ENCODE results near the gene FABP6.
"Not testable (repeated sequence)": the region's sequence is repeated elsewhere in the genome, so short reads cannot be mapped to it uniquely, and the experiment has no call there.

The FABP6 gene

DNA sequence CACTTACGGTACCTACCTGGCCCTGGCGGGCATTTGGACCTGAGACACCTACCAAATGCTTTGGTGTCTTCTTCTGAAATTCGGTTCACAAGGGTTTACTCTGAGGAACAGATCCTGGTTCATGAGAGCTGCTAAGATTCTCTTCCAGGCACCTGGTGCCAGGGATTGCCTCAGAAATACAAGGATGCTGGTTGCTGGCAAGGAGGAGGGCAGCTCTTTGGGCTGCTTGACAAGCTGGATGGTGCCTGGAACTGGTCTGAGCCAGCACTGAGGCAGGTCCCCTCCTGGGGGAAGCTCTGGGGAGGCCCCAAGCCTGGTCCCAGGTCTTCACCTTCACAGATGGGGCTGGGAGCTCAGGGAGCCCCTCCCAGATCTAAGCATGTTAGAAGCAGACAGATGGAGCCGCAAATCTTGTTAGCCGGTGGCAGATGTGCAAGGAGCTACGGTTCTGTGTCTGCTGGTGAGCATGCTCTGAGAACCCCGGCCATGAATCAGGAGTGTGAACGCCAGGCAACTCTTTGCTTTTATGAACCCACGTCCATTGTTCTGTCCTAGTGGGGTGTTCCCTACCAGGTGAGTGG lies 16.3 kb downstream of the FABP6 start (continued):
- TF ChIP-seq, protein P1, sequence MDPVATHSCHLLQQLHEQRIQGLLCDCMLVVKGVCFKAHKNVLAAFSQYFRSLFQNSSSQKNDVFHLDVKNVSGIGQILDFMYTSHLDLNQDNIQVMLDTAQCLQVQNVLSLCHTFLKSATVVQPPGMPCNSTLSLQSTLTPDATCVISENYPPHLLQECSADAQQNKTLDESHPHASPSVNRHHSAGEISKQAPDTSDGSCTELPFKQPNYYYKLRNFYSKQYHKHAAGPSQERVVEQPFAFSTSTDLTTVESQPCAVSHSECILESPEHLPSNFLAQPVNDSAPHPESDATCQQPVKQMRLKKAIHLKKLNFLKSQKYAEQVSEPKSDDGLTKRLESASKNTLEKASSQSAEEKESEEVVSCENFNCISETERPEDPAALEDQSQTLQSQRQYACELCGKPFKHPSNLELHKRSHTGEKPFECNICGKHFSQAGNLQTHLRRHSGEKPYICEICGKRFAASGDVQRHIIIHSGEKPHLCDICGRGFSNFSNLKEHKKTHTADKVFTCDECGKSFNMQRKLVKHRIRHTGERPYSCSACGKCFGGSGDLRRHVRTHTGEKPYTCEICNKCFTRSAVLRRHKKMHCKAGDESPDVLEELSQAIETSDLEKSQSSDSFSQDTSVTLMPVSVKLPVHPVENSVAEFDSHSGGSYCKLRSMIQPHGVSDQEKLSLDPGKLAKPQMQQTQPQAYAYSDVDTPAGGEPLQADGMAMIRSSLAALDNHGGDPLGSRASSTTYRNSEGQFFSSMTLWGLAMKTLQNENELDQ (tag by site-specific recombination; IDR thresholded peaks at IDR 0.05; ENCODE audit: low read depth): no peak
- TF ChIP-seq, protein P2, sequence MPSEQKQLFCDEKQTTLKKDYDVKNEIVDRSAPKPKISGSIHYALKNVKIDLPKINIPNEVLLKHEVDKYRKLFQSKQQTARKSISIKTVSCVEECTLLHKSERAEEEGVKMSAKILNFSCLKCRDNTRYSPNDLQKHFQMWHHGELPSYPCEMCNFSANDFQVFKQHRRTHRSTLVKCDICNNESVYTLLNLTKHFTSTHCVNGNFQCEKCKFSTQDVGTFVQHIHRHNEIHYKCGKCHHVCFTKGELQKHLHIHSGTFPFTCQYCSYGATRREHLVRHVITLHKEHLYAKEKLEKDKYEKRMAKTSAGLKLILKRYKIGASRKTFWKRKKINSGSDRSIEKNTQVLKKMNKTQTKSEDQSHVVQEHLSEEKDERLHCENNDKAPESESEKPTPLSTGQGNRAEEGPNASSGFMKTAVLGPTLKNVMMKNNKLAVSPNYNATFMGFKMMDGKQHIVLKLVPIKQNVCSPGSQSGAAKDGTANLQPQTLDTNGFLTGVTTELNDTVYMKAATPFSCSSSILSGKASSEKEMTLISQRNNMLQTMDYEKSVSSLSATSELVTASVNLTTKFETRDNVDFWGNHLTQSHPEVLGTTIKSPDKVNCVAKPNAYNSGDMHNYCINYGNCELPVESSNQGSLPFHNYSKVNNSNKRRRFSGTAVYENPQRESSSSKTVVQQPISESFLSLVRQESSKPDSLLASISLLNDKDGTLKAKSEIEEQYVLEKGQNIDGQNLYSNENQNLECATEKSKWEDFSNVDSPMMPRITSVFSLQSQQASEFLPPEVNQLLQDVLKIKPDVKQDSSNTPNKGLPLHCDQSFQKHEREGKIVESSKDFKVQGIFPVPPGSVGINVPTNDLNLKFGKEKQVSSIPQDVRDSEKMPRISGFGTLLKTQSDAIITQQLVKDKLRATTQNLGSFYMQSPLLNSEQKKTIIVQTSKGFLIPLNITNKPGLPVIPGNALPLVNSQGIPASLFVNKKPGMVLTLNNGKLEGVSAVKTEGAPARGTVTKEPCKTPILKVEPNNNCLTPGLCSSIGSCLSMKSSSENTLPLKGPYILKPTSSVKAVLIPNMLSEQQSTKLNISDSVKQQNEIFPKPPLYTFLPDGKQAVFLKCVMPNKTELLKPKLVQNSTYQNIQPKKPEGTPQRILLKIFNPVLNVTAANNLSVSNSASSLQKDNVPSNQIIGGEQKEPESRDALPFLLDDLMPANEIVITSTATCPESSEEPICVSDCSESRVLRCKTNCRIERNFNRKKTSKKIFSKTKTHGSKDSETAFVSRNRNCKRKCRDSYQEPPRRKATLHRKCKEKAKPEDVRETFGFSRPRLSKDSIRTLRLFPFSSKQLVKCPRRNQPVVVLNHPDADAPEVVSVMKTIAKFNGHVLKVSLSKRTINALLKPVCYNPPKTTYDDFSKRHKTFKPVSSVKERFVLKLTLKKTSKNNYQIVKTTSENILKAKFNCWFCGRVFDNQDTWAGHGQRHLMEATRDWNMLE (tag by site-specific recombination; conservative IDR thresholded peaks at IDR 0.05; ENCODE audit: low read depth): no peak
- TF ChIP-seq ZNF624 (tag by site-specific recombination; IDR thresholded peaks at IDR 0.05) (no peak), TRIM28 (IDR thresholded peaks at IDR 0.05; ENCODE audit: borderline replicate concordance, low read length) (no peak)
- TF ChIP-seq, protein P3, sequence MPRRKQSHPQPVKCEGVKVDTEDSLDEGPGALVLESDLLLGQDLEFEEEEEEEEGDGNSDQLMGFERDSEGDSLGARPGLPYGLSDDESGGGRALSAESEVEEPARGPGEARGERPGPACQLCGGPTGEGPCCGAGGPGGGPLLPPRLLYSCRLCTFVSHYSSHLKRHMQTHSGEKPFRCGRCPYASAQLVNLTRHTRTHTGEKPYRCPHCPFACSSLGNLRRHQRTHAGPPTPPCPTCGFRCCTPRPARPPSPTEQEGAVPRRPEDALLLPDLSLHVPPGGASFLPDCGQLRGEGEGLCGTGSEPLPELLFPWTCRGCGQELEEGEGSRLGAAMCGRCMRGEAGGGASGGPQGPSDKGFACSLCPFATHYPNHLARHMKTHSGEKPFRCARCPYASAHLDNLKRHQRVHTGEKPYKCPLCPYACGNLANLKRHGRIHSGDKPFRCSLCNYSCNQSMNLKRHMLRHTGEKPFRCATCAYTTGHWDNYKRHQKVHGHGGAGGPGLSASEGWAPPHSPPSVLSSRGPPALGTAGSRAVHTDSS (tag by site-specific recombination; IDR thresholded peaks at IDR 0.05): no peak
- TF ChIP-seq, protein P4, sequence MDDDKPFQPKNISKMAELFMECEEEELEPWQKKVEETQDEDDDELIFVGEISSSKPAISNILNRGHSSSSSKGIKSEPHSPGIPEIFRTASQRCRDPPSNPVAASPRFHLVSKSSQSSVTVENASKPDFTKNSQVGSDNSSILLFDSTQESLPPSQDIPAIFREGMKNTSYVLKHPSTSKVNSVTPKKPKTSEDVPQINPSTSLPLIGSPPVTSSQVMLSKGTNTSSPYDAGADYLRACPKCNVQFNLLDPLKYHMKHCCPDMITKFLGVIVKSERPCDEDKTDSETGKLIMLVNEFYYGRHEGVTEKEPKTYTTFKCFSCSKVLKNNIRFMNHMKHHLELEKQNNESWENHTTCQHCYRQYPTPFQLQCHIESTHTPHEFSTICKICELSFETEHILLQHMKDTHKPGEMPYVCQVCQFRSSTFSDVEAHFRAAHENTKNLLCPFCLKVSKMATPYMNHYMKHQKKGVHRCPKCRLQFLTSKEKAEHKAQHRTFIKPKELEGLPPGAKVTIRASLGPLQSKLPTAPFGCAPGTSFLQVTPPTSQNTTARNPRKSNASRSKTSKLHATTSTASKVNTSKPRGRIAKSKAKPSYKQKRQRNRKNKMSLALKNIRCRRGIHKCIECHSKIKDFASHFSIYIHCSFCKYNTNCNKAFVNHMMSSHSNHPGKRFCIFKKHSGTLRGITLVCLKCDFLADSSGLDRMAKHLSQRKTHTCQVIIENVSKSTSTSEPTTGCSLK (tag by site-specific recombination; IDR thresholded peaks at IDR 0.05): no peak

DNA sequence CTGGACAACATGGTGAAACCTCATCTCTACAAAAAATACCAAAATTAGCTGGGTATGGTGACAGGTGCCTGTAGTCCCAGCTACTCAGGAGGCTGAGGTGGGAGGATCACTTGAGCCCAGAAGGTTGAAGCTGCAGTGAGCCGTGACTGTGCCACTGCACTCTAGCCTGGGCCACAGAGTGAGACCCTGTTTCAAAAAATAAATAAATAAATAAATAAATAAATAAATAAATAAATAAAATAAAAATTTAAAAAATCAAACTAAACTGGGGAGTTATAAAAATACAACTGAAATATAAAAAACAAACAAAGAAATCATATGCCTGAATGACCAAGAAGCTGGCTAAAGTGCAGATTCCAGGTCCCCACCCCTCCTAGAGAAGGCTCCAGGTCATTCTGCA lies 20.3 kb downstream of the FABP6 start:
- CTCF ChIA-PET: interaction anchor here (0.6 to 1.1 kb wide), 3 partner anchors 96 to 169 kb away, joined by 3 to 4 read pairs (median 3); no protein-coding TSS in a partner anchor
- H3K4me3 ChIP-seq (ENCODE audit: low read depth, low read length); H3K4me1 ChIP-seq (ENCODE audit: control insufficient read depth, insufficient read depth, low read length); H3K36me3 ChIP-seq (ENCODE audit: control insufficient read depth in 2 of 2, insufficient read depth in 1 of 2, low read length in 2 of 2); H3K27ac ChIP-seq (ENCODE audit: extremely low read depth, low read depth, low read length); H3K9me3 ChIP-seq (ENCODE audit: control insufficient read depth, insufficient read depth, low read depth, low read length); POLR2A ChIA-PET: not testable (repeated sequence)
- TF ChIP-seq ZNF433 (tag by site-specific recombination; IDR thresholded peaks at IDR 0.05; ENCODE audit: low read depth) (peak; percentile 39; the same call in 1 of the 2 replicates), ZNF664 (tag by site-specific recombination; IDR thresholded peaks at IDR 0.05) (peak; percentile 62), ZNF19 (tag by site-specific recombination; IDR thresholded peaks at IDR 0.05; ENCODE audit: low read depth) (0 out of 2 replicates have a peak, but pooled peaks have one; percentile 36), MZF1 (tag by site-specific recombination; IDR thresholded peaks at IDR 0.05; ENCODE audit: borderline replicate concordance) (peak; percentile 29; the same call in 1 of the 2 replicates), RBAK (tag by site-specific recombination; IDR thresholded peaks at IDR 0.05) (peak; percentile 68; the same call in 1 of the 2 replicates), ZNF266 (tag by site-specific recombination; IDR thresholded peaks at IDR 0.05; ENCODE audit: low read depth) (0 out of 2 replicates have a peak, but pooled peaks have one; percentile 16), ZBTB8A (tag by site-specific recombination; IDR thresholded peaks at IDR 0.05) (peak; percentile 82), ZNF354C (tag by site-specific recombination; IDR thresholded peaks at IDR 0.05; ENCODE audit: borderline replicate concordance, low read depth) (peak; percentile 56; the same call in 1 of the 2 replicates), OVOL3 (tag by site-specific recombination; IDR thresholded peaks at IDR 0.05) (peak; percentile 34; the same call in 1 of the 2 replicates), ZNF426 (tag by site-specific recombination; IDR thresholded peaks at IDR 0.05) (peak; percentile 94)
- TF ChIP-seq, protein P5, sequence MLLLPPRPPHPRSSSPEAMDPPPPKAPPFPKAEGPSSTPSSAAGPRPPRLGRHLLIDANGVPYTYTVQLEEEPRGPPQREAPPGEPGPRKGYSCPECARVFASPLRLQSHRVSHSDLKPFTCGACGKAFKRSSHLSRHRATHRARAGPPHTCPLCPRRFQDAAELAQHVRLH (tag by site-specific recombination; IDR thresholded peaks at IDR 0.05): 0 out of 2 replicates have a peak, but pooled peaks have one; percentile 41
- TF ChIP-seq, protein P6, sequence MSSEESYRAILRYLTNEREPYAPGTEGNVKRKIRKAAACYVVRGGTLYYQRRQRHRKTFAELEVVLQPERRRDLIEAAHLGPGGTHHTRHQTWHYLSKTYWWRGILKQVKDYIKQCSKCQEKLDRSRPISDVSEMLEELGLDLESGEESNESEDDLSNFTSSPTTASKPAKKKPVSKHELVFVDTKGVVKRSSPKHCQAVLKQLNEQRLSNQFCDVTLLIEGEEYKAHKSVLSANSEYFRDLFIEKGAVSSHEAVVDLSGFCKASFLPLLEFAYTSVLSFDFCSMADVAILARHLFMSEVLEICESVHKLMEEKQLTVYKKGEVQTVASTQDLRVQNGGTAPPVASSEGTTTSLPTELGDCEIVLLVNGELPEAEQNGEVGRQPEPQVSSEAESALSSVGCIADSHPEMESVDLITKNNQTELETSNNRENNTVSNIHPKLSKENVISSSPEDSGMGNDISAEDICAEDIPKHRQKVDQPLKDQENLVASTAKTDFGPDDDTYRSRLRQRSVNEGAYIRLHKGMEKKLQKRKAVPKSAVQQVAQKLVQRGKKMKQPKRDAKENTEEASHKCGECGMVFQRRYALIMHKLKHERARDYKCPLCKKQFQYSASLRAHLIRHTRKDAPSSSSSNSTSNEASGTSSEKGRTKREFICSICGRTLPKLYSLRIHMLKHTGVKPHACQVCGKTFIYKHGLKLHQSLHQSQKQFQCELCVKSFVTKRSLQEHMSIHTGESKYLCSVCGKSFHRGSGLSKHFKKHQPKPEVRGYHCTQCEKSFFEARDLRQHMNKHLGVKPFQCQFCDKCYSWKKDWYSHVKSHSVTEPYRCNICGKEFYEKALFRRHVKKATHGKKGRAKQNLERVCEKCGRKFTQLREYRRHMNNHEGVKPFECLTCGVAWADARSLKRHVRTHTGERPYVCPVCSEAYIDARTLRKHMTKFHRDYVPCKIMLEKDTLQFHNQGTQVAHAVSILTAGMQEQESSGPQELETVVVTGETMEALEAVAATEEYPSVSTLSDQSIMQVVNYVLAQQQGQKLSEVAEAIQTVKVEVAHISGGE (tag by site-specific recombination; conservative IDR thresholded peaks at IDR 0.05; ENCODE audit: low read depth): peak; percentile 82
